NK-92 treated with Interleukin-12 subunit alpha and Interleukin-12 subunit beta, amount 100 ng/mL, for 24 hours (cell line): Measurements from ENCODE around the gene TMEM106C.

ENCODE experiments used
- DNase-seq: peaks from one replicate; lab custom pipeline; 2025; lab: John Stamatoyannopoulos, UW

TMEM106C gene, protein sequence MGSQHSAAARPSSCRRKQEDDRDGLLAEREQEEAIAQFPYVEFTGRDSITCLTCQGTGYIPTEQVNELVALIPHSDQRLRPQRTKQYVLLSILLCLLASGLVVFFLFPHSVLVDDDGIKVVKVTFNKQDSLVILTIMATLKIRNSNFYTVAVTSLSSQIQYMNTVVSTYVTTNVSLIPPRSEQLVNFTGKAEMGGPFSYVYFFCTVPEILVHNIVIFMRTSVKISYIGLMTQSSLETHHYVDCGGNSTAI

DNA sequence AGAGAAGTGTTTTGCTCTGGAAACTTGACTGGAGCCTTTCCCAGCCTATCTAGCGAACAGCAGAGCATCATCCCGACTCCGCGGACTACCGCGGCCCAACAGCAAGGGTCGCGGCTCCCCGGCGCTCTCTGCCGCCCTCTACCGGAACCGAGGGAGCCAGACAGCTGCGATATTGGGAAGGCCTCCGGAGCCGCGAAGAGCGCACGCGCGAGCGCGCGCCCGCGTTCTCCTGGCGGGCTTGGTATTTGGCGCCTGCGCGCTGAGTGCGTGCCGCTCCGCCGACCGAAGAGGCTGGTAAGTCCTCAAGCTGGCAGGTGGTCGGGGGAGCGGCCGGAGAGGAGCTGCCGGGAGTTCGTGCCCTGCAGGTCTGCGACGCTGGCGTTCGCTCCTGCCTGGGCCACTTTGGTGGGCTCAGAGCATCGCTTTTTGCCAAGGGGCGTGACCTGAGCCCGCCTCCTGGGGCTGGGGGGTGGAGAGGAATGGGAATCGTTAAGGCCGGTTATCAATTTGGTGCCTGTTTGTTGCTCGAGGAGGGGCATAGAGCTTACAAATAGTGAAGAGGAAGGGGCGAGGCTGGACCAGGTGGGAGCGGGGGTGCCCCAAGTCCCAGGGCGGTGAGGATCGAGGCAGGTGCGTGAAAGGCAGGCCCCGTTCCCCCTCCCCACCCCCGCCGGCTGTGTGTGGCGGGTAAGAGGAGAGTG is at the start of gene TMEM106C:
Gene TMEM106C, plus strand, starts transcription at position 257 of the 701 bp plus-strand sequence. CDS start 641 bp downstream, outside the sequence.
- DNase-seq, result peak; percentile 83

- no peak for DNase-seq
These were observed 42.5 kb upstream of the TMEM106C start for GRCh38 chr12:47920913-47921312.

GRCh38 chr12:47921907-47922306 is 41.5 kb upstream of the TMEM106C start:
- DNase-seq, result no peak

DNA sequence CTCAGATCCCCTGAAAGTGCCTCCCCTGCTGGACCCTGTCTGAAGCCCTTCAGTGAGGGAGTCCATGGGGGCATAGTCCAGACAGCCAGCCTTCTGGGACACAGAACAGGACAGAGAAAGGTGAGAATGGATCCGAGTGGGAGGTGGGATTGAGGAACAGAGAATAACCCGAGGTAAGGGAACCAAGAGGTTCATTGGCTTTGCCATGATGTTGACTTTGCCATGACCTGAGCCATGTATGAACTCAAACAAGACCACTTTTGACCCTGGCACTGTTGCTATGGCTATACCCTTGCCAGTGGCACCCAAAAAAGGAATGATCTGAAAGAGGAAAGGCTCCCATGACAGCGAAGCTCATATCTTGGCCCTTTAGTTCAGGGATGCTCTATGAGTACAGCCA is 36.0 kb upstream of the TMEM106C start:
- DNase-seq, result no peak

GRCh38 chr12:47930634-47931033 is 32.8 kb upstream of the TMEM106C start:
- DNase-seq, result no peak

- DNase-seq, result no peak
These were observed 32.2 kb upstream of the TMEM106C start for GRCh38 chr12:47931187-47931586.

- DNase-seq, result no peak
These were observed 28.2 kb upstream of the TMEM106C start for GRCh38 chr12:47935184-47935583.

GRCh38 chr12:47938093-47938492 is 25.3 kb upstream of the TMEM106C start:
- no peak for DNase-seq

DNA sequence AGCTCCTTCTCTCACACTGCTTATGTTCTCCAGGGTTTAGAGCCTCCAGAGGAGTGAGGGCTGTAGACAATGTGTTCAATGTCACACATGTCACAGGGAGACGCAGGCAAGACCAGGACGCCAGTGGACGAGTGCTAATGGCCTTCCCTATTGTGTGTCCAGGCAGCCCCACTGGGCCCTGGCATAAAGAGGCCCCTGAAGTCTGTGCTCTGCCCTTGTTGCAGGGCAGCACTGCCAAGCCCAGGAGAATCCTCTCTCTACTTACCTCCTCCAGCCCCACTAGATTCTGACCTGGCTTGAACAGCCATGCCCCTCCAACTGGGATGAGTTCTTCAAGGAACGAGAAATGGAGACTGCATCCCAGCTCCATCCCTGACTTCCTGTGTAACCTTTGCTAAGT is 24.8 kb upstream of the TMEM106C start:
- DNase-seq, result no peak

DNA sequence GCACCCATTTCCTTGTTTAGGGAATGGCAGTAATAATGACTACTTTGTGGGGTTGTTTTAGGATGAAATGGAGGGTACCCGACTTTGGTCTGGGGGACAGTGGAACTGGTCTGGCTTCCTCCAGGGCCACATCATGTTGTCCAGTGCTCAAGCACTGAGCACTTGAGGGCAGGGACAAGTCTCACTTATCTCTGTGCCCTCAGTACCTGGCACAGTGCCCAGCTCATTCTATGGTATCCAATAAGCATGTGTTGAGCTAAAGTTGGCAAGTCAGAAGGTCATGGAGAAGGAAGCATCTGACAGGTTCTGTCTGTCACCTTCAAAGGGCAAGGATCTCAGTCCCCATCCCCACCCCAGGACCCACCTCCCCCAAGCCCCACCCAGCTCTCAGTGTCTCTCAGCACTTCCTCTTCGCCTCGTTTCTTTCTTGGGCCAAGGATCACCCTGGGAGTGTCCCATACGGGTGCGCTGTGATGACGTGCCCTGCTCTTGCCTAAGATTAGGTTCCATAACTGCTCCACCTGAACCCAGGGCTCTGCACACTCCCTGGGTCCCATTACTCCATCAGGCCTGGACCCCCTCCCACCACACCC is 24.3 kb upstream of the TMEM106C start:
- no peak for DNase-seq

DNA sequence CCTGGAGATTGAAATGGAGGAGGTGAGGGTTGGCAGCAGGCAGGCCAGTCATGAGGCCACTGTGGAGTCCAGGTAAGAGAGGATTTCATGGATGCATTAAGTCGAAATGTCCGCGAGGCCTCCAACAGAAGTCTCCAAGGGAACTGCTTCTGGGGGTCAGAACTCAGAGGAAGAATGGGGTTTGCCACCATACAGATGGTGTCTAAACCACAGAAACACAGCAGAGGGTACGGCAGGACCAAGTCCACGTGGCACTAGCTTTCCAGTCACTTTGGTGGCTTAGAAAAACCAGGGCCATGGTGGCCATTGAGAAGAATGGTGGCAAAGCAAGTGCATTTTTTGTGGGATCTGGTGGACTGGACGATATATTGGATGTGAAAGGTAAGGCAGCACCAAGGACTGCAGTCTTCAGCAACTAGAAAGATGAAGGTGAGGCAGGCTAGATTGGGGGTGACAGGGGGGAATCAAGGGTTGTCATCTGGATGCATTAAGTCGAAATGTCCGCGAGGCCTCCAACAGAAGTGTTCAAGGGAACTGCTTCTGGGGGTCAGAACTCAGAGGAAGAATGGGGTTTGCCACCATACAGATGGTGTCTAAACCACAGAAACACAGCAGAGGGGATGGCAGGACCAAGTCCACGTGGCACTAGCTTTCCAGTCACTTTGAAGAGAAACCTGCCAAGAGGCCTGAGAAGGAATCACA is 22.5 kb upstream of the TMEM106C start:
- no peak for DNase-seq

DNA sequence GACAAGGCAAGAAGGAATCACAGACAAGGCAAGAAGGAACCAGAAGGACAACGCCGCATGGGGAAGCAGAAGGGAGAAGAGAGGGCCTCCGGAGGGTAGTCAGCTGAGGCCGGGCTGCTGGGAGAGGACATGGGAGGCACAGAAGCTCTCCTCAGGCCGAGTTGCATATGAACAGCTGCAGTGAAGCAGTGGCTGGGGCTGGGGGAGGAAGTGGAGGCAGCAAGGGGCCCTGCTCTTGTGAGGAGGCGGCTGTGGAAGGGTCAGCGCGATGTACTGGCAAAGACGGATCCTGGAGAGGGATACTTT is 22.0 kb upstream of the TMEM106C start:
- DNase-seq, result no peak

DNA sequence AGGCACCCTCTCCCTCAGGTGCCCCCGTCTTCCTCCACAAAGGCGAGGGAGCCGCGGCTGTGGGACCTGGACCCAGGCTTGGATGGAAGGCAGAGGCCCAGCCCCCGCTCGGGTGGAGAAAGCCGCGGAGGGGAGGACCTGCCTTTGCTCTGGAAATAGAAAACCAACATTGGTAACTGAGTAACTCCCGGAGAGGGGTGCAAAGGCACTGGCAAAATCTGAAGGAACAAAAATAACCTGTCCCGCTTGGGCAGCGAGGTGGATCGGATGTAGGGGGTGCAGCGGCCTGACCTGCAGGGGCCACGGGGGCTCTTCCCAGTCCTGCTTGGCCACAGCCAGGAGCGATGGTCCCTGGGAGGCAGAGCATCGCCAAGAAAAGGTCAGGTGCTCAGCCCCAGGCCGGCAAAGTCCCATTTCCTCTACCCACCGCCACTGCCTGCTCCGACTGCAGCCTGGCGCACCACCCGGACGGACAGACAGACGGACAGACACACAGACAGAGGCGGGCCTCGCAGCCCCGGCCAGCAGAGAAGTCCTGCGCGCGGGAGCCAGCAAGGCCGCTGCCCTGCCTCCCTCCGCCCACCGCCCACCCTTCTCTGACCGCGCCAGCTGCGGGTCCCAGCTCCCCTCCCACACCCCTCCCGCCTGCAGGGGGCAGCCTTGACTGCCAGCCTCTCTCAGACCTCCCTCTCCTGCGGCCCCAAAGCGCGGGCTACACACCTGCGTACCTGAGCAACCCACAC is 21.4 kb upstream of the TMEM106C start:
- DNase-seq, result no peak

- no peak for DNase-seq
These were observed 20.7 kb upstream of the TMEM106C start for GRCh38 chr12:47942614-47943225.

DNA sequence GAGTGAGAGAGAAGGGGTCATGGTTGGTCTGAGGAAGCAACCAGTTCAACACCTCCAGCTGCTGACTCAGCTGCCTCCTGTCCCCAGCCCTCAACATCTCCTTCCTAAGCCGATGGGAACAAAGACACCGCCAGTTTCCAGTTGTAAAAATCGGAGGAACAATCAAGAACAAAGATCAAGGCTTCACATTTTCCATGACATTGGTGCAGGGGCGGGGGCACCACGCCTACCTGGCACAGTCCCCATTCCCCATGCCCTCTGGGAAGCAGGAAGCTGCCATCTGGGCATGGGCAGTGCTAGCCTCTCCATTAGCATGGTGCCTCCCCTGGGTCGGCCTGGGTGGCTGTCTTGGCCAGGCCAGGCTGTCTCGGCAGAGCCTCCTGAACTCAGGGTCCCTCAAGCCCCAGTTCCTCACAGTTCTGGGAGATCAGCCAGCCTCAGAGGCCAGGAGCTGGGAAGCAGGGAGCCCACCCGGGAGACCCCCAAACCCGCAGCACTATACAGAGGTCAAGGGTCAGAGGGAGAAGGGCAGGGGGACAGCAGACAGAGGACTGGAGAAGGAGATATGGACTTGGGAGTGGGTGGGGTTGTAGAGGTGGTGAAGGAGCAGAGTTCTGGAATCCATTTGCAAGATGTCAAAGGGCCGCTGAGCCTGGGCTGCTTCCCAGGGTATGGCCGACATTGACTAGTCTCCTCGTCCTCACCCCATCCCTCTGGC is 19.6 kb upstream of the TMEM106C start:
- no peak for DNase-seq

- no peak for DNase-seq
These were observed 18.6 kb upstream of the TMEM106C start for GRCh38 chr12:47944685-47945340.

DNA sequence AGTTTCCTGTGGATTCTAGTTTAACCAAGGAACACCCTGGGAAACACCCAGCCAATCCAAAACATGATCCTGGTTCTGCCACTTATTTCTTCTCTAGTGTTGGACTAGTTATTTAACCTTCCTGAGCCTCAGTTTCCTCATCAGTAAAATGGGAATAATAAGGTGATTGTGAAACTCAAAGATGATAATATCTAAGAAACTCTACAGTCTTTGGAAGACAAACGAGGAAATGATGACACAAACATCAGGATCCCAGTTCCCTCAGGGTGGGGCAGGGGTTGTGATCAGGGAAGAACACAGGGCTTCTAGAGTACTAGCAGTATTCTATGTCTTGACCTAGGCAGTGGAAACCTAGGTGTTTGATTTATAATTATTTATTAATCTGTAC is 18.1 kb upstream of the TMEM106C start:
- DNase-seq, result no peak

- DNase-seq, result no peak
These were observed 16.7 kb upstream of the TMEM106C start for GRCh38 chr12:47946413-47947323.

GRCh38 chr12:47947341-47947740 is 16.1 kb upstream of the TMEM106C start:
- no peak for DNase-seq
